Fibroblast of skin of right biceps (primary cell): ENCODE data around the gene TPT1.
"Not testable (repeated sequence)": the region's sequence is repeated elsewhere in the genome, so short reads cannot be mapped to it uniquely, and the experiment has no call there.

Source experiments
- DNase-seq: peaks from one replicate; pipeline ENCODE4 v3.0.0-alpha.2; 2013

The TPT1 gene

GRCh38 chr13:45299194-45299593, 41.8 kb downstream of the TPT1 start:
- peak; percentile 27 for DNase-seq

- not testable (repeated sequence) for DNase-seq
These were observed 42.4 kb downstream of the TPT1 start for GRCh38 chr13:45298550-45298949.

- no peak for DNase-seq
These were observed 42.8 kb downstream of the TPT1 start for GRCh38 chr13:45298206-45298505.

GRCh38 chr13:45297456-45298205, 43.4 kb downstream of the TPT1 start:
- no peak for DNase-seq

GRCh38 chr13:45296259-45296658, 44.7 kb downstream of the TPT1 start:
- no peak for DNase-seq

- no peak for DNase-seq
These were observed 45.4 kb downstream of the TPT1 start for GRCh38 chr13:45295536-45295935.

GRCh38 chr13:45292176-45292575, 48.8 kb downstream of the TPT1 start:
- peak; percentile 32 for DNase-seq

- no peak for DNase-seq
These were observed 50.9 kb downstream of the TPT1 start for GRCh38 chr13:45289936-45290563.
